Breast epithelium (tissue), 4 donors: ENCODE measurements around the gene TNS4. TPM values are rescaled to one million over a fixed set of nuclear protein-coding genes. Genes with fewer than 3 reads are reported as not detected.
A peak's percentile ranks its signal among the peaks of the same experiment; 100 is the strongest.

ENCODE experiments used
- DNase-seq, 2 donors: peaks; one replicate each; pipeline ENCODE4 v3.0.0-alpha.2; 2019; ENCODE audit warnings: low spot score in 2 of 2
- H3K27ac ChIP-seq, 2 donors: fragments of 200-600 bp; sonication (generic) in 1 of 2; one replicate each; pipeline ENCODE4 v1.5.1; 2016 to 2019; ENCODE audit warnings: mild to moderate bottlenecking in 1 of 2
- H3K27me3 ChIP-seq, 2 donors: fragments of 200-600 bp; sonication (generic) in 1 of 2; one replicate each; pipeline versions ENCODE4 v1.5.1 to v1.6.0; 2017 to 2019; ENCODE audit warnings: control low read depth in 1 of 2, mild to moderate bottlenecking in 1 of 2
- H3K36me3 ChIP-seq: fragments of 200-600 bp; one replicate; pipeline ENCODE4 v1.5.1; 2019
- H3K4me1 ChIP-seq, 2 donors: fragments of 200-600 bp; sonication (generic); one replicate each; pipeline ENCODE4 v1.5.1; 2016 to 2019; ENCODE audit warnings: control low read depth in 1 of 2
- H3K4me3 ChIP-seq, 3 donors: fragments of 200-600 bp; sonication (generic); 1 replicate in 2 of 3; 2 replicates in 1 of 3; pipeline ENCODE4 v1.5.1; 2016 to 2019; ENCODE audit warnings: mild to moderate bottlenecking in 3 of 3, moderate library complexity in 2 of 3
- H3K9me3 ChIP-seq, 2 donors: fragments of 200-600 bp; sonication (generic) in 1 of 2; one replicate each; pipeline ENCODE4 v1.5.1; 2016 to 2019; ENCODE audit warnings: control low read depth in 1 of 2
- CTCF ChIP-seq, 3 donors: fragments of 450-650 bp; IDR thresholded peaks; one replicate each; pipeline ENCODE4 v1.5.1; 2016 to 2017; ENCODE audit warnings: antibody characterized with exemption in 3 of 3, mild to moderate bottlenecking in 3 of 3, moderate library complexity in 3 of 3
- POLR2A ChIP-seq: fragments of 450-650 bp; IDR thresholded peaks from one replicate; pipeline ENCODE4 v1.6.1; 2016; ENCODE audit warnings: antibody characterized with exemption, mild to moderate bottlenecking, moderate library complexity
- POLR2AphosphoS5 ChIP-seq, 3 donors: sonication (generic); formaldehyde crosslinking; IDR thresholded peaks; one replicate each; pipeline ENCODE4 v1.6.1; 2017; ENCODE audit warnings: antibody characterized with exemption in 3 of 3
- intact Hi-C: fragments of 100-400 bp; cut with DNase I; formaldehyde crosslinking; loops from one replicate; pipeline ENCODE4 v1.15.1; 2023; ENCODE audit warnings: low total_unique reads
- total RNA-seq, 3 donors: library from RNA; depleted of rRNA; stranded (reverse); fragments of >200 nt; gene quantifications; one replicate each; pipeline ENCODE4 v1.1.0, GENCODE V29; 2016

The TNS4 gene
- total RNA-seq, 3 donors from 2014 or later: 30.5 to 52.2 TPM; not detected in 1

- intact Hi-C loops: loop anchor here (1.0 kb wide), 1 partner anchor 43 kb away; no protein-coding TSS in a partner anchor
- no peak for TF ChIP-seq CTCF (IDR thresholded peaks at IDR 0.05)
- no peak for TF ChIP-seq POLR2AphosphoS5 (IDR thresholded peaks at IDR 0.05)
- TF ChIP-seq POLR2A: no peak
- DNase-seq: no peak
- Histone ChIP-seq H3K4me1 (peaks cover 0 to 3% of the 10 kb centered on the region in 2 donors), H3K4me3 (peak overlapping the region in 2 of 3 donors; percentile 57 to 64), H3K36me3 (no peaks in the 10 kb centered on the region), H3K27me3 (no peaks in the 10 kb centered on the region), H3K27ac (peak overlapping the region; percentile 77 to 87), H3K9me3 (no peaks in the 10 kb centered on the region)
Observed at GRCh38 chr17:40496634-40497420, 4.6 kb downstream of the TNS4 start.

GRCh38 chr17:40496170-40496569 lies 5.3 kb downstream of the TNS4 start:
- Histone ChIP-seq H3K4me3 (peak overlapping the region in 2 of 3 donors; percentile 57 to 64), H3K27ac (peak overlapping the region; percentile 37 to 66), H3K9me3 (no peaks in the 10 kb centered on the region), H3K36me3 (no peaks in the 10 kb centered on the region), H3K4me1 (peaks cover 0 to 3% of the 10 kb centered on the region in 2 donors), H3K27me3 (no peaks in the 10 kb centered on the region)
- intact Hi-C loops: no loop called here
- TF ChIP-seq CTCF (IDR thresholded peaks at IDR 0.05): no peak
- TF ChIP-seq POLR2A: no peak
- peak in 1 of 3 donors; percentile 14 for TF ChIP-seq POLR2AphosphoS5 (IDR thresholded peaks at IDR 0.05)
- peak in 1 of 2 donors; percentile 22 for DNase-seq

GRCh38 chr17:40495140-40495539 lies 6.3 kb downstream of the TNS4 start:
- Histone ChIP-seq H3K27me3 (no peaks in the 10 kb centered on the region), H3K27ac (peak overlapping the region in 1 of 2 donors; percentile 66), H3K36me3 (no peaks in the 10 kb centered on the region), H3K4me3 (peak overlapping the region in 2 of 3 donors; percentile 57 to 64), H3K9me3 (no peaks in the 10 kb centered on the region), H3K4me1 (peaks cover 7 to 8% of the 10 kb centered on the region in 2 donors)
- intact Hi-C loops: no loop called here
- TF ChIP-seq POLR2A (no peak), CTCF (IDR thresholded peaks at IDR 0.05) (no peak), POLR2AphosphoS5 (IDR thresholded peaks at IDR 0.05) (no peak)
- no peak for DNase-seq

- peak in 1 of 2 donors; percentile 78 for DNase-seq
- H3K36me3 ChIP-seq: no peaks in the 10 kb centered on the region
- peak in 2 of 3 donors; percentile 46 to 50 for TF ChIP-seq POLR2AphosphoS5 (IDR thresholded peaks at IDR 0.05)
- TF ChIP-seq POLR2A: no peak
- H3K27ac ChIP-seq: peak overlapping the region; percentile 63 to 79
- intact Hi-C loops: no loop called here
- peak overlapping the region in 2 of 3 donors; percentile 12 to 41 for H3K4me3 ChIP-seq
- H3K27me3 ChIP-seq: no peaks in the 10 kb centered on the region
- no peaks in the 10 kb centered on the region for H3K9me3 ChIP-seq
- H3K4me1 ChIP-seq: peaks cover 6 to 11% of the 10 kb centered on the region in 2 donors
Observed at GRCh38 chr17:40493697-40494096, 7.7 kb downstream of the TNS4 start.

- no peaks in the 10 kb centered on the region for H3K27me3 ChIP-seq
- H3K4me3 ChIP-seq: peak overlapping the region in 1 of 3 donors; percentile 26
- TF ChIP-seq POLR2A: no peak
- TF ChIP-seq CTCF (IDR thresholded peaks at IDR 0.05): no peak
- no peak for TF ChIP-seq POLR2AphosphoS5 (IDR thresholded peaks at IDR 0.05)
- H3K36me3 ChIP-seq: no peaks in the 10 kb centered on the region
- intact Hi-C loops: no loop called here
- H3K27ac ChIP-seq: peak overlapping the region; percentile 79 to 88
- H3K4me1 ChIP-seq: peaks cover 11 to 12% of the 10 kb centered on the region in 2 donors
- DNase-seq: peak in 1 of 2 donors; percentile 41
- H3K9me3 ChIP-seq: no peaks in the 10 kb centered on the region
Observed at GRCh38 chr17:40491486-40491885, 9.9 kb downstream of the TNS4 start.
